ENCODE measurements around the gene CCNY. TPM values are rescaled to one million over a fixed set of nuclear protein-coding genes. Genes with fewer than 3 reads are reported as not detected.
"Not testable (repeated sequence)": the region's sequence is repeated elsewhere in the genome, so short reads cannot be mapped to it uniquely, and the experiment has no call there.

Gene CCNY
- total RNA-seq, 1 experiment from 2014 or later, result 28.4 TPM

- DNase-seq (ENCODE audit: low spot score), result no peak
Observed at GRCh38 chr10:35517431-35518181, 181.3 kb downstream of the CCNY start.

DNA sequence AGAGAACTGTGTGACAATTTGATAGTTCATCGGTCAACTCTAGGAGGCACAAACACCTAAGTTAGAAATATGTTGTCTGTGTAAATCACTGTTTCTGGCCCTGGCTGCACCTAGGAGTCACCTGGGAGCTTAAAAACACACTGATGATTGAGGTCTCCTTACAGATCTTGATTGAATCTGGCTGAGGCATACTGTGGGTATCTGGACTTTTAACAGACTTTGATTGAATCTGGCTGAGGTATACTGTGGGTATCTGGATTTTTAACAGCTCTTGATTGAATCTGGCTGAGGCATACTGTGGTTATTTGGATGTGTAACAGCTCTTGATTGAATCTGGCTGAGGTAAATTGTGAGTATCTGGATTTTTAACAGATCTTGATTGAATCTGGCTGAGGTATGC, 181.9 kb downstream of the CCNY start:
- DNase-seq (ENCODE audit: low spot score), result not testable (repeated sequence)

DNA sequence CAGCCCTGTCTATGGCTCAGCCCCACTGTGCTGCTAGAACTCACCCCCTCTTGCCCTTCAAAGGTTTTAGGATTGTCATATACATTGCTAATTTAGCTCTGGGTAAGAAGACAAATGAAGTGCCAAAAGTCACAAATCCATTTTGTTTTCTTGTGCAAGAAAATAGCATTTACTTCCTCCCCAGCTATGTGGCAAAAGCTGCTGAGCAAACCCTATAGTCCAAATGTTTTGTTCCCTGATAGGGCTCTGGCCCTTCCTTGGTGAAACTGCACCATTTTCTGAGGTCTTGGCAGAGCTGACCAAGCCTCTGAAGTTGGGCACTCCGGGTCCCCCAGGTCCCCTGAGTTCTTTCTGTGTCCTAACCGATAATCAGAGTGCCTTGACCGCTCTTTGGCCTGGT, 184.7 kb downstream of the CCNY start:
- no peak for DNase-seq (ENCODE audit: low spot score)

DNA sequence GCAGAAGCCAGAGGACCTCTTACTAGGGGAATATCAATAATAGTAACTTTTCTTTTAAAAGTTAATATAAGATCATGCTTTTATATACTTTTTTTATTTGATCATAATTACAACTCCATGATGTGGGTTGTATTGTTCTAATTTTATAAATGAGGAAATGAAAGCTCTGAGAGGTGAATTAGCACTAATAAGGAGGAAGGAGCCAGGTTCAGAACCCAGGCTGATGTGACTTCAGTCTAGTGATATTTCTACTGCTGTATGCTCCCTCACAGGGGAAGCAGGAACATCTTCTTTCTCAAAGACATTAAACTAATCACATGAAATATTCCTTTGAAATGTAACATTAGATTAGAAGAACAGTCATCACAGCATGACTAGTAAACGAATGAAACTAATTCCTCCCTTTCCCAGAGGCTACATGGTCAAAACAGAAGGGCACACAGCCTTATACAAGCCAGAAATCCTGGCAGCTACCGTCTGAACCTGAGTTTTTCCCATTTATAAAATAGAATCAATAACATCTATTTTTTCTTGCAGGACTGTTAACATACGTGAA, 187.4 kb downstream of the CCNY start:
- DNase-seq (ENCODE audit: low spot score), result no peak

DNA sequence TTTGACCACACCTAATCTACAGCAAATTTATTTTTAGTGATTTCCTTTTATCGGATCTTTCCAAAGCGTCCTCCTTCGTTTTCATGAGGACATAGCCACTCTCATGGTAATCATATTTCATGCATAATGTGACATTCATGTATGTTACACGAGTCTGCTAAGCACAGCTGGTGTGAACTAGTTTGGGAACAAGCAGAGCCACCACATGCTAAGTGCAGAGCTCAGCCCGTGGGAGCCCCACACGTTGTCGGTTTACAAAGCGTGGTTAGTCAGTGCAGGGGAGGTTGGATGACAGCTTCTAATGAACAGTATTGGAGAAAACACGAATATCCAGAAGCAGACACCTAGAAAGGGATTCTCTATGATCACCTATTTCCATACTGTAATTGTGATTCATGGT, 190.4 kb downstream of the CCNY start:
- DNase-seq (ENCODE audit: low spot score), result no peak

DNA sequence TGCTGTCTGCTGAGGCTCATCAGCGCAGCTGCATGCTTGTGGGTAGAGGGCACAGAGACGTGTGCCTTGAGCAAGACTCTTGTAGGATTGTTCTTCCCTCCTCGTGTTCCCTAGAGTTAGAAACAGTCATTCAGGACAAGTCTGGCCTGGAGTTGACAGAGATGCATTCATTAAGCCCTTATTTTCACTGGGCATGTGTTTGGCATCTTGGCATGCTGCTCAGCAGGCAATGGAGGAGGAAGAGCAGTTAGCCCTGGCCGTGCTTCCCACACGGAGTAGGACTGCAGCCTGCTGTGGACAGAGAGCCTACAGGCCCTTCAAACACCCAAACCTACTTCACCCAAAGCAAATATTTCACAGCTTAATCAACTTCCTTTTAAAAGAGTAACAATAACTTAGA, 195.8 kb downstream of the CCNY start:
- no peak for DNase-seq (ENCODE audit: low spot score)

DNA sequence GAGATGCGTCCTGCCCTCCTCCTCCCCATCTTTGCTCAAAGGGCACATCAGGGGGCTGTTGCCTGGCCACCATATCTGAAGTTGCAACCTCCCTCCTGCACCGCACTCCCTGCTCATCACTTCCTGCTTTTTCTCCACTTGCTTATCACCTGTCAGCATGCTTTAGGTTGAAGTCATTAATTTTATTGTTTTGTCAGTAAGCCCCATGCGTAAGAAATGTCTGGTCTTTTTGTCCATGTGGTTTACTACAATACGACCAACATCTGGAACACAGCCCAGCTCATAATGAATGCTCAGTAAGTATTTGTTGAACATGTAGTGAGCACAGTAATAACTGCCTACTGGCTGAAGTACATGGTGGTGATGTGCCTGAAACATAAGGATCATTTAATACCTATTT, 197.3 kb downstream of the CCNY start:
- no peak for DNase-seq (ENCODE audit: low spot score)

GRCh38 chr10:35535136-35535535, 198.8 kb downstream of the CCNY start:
- DNase-seq (ENCODE audit: low spot score), result no peak

GRCh38 chr10:35536789-35537188, 200.5 kb downstream of the CCNY start:
- DNase-seq (ENCODE audit: low spot score), result no peak

DNA sequence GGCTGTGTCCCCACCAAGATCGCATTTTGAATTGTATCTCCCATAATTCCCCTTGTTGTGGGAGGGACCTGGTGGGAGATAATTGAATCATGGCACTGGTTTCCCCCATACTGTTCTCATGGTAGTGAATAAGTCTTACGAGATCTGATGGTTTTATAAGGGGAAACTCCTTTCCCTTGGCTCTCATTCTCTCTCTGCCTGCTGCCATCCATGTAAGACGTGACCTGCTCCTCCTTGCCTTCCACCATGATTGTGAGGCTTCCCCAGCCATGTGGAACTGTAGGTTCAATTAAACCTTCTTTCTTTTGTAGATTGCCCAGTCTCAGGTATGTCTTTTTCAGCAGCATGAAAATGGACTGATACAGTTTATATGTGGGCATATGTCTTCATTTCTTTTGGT, 201.6 kb downstream of the CCNY start:
- not testable (repeated sequence) for DNase-seq (ENCODE audit: low spot score)

DNA sequence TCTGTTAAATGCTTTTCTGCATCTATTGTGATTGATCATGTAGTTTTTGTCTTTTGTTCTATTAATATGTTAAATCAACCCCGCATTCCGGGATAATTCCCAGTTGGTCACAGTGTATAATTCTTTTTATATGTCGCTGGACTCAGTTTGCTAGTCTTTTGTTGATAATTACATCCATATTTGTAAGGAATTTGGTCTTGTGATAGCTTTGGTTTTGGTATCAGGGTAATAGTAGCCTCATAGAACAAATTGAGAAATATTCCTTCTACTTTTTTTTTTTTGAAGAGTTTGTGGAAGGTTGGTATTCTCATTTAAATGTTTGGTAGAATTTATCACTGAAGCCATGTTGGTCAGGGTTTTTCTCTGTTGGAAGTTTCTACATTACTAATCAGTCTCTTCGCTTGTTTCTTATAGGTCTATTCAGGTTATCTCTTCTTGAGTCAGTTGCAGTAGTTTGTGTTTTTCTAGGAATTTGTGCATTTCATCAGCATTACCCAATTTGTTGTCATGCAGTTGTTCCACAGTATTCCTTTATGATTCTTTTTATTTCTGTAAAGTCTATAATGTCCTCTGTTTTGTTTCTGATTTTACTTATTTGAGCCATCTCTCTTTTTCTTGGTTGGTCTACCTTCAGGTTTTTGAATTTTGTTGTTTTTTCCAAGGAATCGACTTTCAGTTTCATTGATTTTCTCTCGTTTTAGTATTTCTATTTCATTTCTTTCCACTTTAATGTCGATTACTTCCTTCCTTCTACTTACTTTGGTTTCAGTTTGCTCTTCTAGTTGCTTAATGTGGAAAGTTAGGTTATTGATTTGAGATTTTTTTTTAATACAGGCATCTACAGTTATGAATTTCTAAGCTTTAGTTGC, 204.2 kb downstream of the CCNY start:
- DNase-seq (ENCODE audit: low spot score), result no peak

DNA sequence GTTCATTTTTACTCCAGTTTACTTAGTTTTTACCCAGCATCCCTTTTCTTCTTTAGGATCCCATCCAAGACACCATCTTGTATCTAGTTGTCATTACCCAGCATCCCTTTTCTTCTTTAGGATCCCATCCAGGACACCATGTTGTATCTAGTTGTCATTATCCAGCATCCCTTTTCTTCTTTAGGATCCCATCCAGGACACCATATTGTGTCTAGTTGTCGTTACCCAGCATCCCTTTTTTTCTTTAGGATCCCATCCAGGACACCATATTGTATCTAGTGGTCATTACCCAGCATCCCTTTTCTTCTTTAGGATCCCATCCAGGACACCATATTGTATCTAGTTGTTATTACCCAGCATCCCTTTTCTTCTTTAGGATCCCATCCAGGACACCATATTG, 205.4 kb downstream of the CCNY start:
- DNase-seq (ENCODE audit: low spot score), result no peak

GRCh38 chr10:35542303-35542702, 206.0 kb downstream of the CCNY start:
- DNase-seq (ENCODE audit: low spot score), result no peak

- DNase-seq (ENCODE audit: low spot score), result no peak
Observed at GRCh38 chr10:35545079-35545657, 208.9 kb downstream of the CCNY start.

- no peak for DNase-seq (ENCODE audit: low spot score)
Observed at GRCh38 chr10:35545878-35546590, 209.7 kb downstream of the CCNY start.

- peak; percentile 25 for DNase-seq (ENCODE audit: low spot score)
Observed at GRCh38 chr10:35546824-35547225, 210.5 kb downstream of the CCNY start.

- DNase-seq (ENCODE audit: low spot score), result no peak
Observed at GRCh38 chr10:35552650-35553342, 216.5 kb downstream of the CCNY start.

GRCh38 chr10:35554036-35554435, 217.7 kb downstream of the CCNY start:
- DNase-seq (ENCODE audit: low spot score), result no peak

DNA sequence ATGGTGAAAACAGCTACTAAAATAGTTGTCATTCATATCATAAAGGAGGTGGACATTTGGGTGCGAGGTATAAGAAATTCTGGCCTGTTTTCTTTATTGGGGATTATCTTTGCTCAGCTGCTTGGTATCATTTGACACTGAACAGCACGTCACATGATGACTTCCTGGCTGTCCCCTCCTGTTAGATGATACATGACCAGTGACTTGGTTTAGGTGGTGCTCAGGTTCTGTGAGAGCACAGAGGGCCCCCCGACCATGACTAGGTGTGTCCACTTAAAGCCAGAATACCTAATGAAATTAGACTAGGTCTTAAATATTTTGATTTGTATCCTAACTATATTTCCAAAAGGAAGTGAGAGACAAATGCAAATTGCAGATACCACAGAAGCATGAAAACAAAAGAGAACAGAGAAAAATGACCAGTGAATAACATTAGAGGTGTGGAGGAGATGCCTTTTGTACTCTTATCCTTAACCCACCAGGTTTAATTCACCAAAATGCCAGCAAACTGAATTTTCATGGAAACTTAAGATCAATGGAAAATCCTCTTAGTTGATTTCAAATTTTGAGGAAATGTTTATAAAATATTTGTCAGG, 218.2 kb downstream of the CCNY start:
- no peak for DNase-seq (ENCODE audit: low spot score)
